ENCODE results near the gene PNPLA3. TPM values are rescaled to one million over a fixed set of nuclear protein-coding genes. Genes with fewer than 3 reads are reported as not detected.

PNPLA3 gene
- total and polyA plus RNA-seq, 9 of the 15 experiments (the other 6 are each of a cell fraction or from before 2014, with no cell fraction given) = 0.20 to 0.48 (median 0.38) TPM; not detected in 6

GRCh38 chr22:43900206-43900605 lies 23.4 kb upstream of the PNPLA3 start:
- H2AFZ ChIP-seq (ENCODE audit: low read depth, low read length) = no peak overlapping the region
- H4K20me1 ChIP-seq (replicated peaks; ENCODE audit: control insufficient read depth, insufficient read depth, low read length) = peaks cover 8% of the 10 kb centered on the region
- H3K9me3 ChIP-seq (replicated peaks; ENCODE audit: control insufficient read depth, insufficient read depth, low read depth, low read length) = no peaks in the 10 kb centered on the region
- H3K9ac ChIP-seq (ENCODE audit: insufficient read depth in 1 of 2, low read depth in 2 of 2, low read length in 2 of 2) = no peak overlapping the region
- TF ChIP-seq, protein P1, sequence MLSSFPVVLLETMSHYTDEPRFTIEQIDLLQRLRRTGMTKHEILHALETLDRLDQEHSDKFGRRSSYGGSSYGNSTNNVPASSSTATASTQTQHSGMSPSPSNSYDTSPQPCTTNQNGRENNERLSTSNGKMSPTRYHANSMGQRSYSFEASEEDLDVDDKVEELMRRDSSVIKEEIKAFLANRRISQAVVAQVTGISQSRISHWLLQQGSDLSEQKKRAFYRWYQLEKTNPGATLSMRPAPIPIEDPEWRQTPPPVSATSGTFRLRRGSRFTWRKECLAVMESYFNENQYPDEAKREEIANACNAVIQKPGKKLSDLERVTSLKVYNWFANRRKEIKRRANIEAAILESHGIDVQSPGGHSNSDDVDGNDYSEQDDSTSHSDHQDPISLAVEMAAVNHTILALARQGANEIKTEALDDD (IDR thresholded peaks at IDR 0.05) = no peak
- TF ChIP-seq CAMTA2 (CRISPR knock-in tag; conservative IDR thresholded peaks at IDR 0.05) (no peak), TBL1XR1 (IDR thresholded peaks at IDR 0.05; ENCODE audit: low read length in 2 of 2) (no peak)
- in situ Hi-C loops (cut with MboI) (no loop called here), intact Hi-C loops (cut with micrococcal nuclease) (no loop called here)
- FAIRE-seq (no peak), ATAC-seq (no peak), DNase-seq (ENCODE audit: extremely low read depth in 1 of 4, low spot score in 3 of 4) (no peak)
- H3K79me2 ChIP-seq (ENCODE audit: control insufficient read depth, insufficient read depth, low read length) = no peaks in the 10 kb centered on the region
- no peak overlapping the region for H3K4me2 ChIP-seq (ENCODE audit: insufficient read depth, low read length)
- no peaks in the 10 kb centered on the region for H3K4me1 ChIP-seq (replicated peaks in 1 of 2; ENCODE audit: control insufficient read depth in 2 of 2, insufficient read depth in 2 of 2, low read length in 2 of 2)
- 0% methylated on average over 5 of the region's 7 CpGs for WGBS (ENCODE audit: insufficient coverage, low coverage, missing lambda C conversion rate)
- no peaks in the 10 kb centered on the region; a peak in 1 of 5 replicates for H3K27me3 ChIP-seq (ENCODE audit: control insufficient read depth in 2 of 2, insufficient read depth in 2 of 2, low read length in 2 of 2)
- BruUV-seq (replicated peaks) = no TSS peak
- ChIA-PET CTCF (ENCODE audit: low intra/inter-chr PET ratio) (no interaction called here), POLR2A (no interaction called here)
- no peaks in the 10 kb centered on the region for H3K9me1 ChIP-seq (ENCODE audit: control insufficient read depth, insufficient read depth, low read length)
- H3K36me3 ChIP-seq (ENCODE audit: control insufficient read depth, insufficient read depth, low read length) = no peaks in the 10 kb centered on the region
- H3K27ac ChIP-seq (ENCODE audit: extremely low read depth, low read depth, low read length) = no peak overlapping the region
- no peak overlapping the region for H3K4me3 ChIP-seq

GRCh38 chr22:43901976-43902643 lies 21.5 kb upstream of the PNPLA3 start:
- Histone ChIP-seq H3K4me3 (no peak overlapping the region), H3K9ac (ENCODE audit: insufficient read depth in 1 of 2, low read depth in 2 of 2, low read length in 2 of 2) (no peak overlapping the region), H3K79me2 (ENCODE audit: control insufficient read depth, insufficient read depth, low read length) (no peaks in the 10 kb centered on the region), H3K9me3 (replicated peaks; ENCODE audit: control insufficient read depth, insufficient read depth, low read depth, low read length) (no peaks in the 10 kb centered on the region), H3K9me1 (ENCODE audit: control insufficient read depth, insufficient read depth, low read length) (no peaks in the 10 kb centered on the region), H3K4me2 (ENCODE audit: insufficient read depth, low read length) (no peak overlapping the region), H3K27me3 (ENCODE audit: control insufficient read depth in 2 of 2, insufficient read depth in 2 of 2, low read length in 2 of 2) (peaks cover 0 to 3% of the 10 kb centered on the region in 2 experiments; a peak in 1 of 5 replicates), H3K4me1 (replicated peaks in 1 of 2; ENCODE audit: control insufficient read depth in 2 of 2, insufficient read depth in 2 of 2, low read length in 2 of 2) (no peaks in the 10 kb centered on the region; a peak in 1 of 5 replicates), H2AFZ (ENCODE audit: low read depth, low read length) (no peak overlapping the region), H3K27ac (ENCODE audit: extremely low read depth, low read depth, low read length) (no peak overlapping the region), H3K36me3 (ENCODE audit: control insufficient read depth, insufficient read depth, low read length) (no peaks in the 10 kb centered on the region), H4K20me1 (replicated peaks; ENCODE audit: control insufficient read depth, insufficient read depth, low read length) (peaks cover 8% of the 10 kb centered on the region)
- no peak for TF ChIP-seq ZFP30 (CRISPR knock-in tag; IDR thresholded peaks at IDR 0.05; ENCODE audit: borderline replicate concordance)
- no peak for TF ChIP-seq ZNF668 (CRISPR knock-in tag; IDR thresholded peaks at IDR 0.05)
- in situ Hi-C loops (cut with MboI) (no loop called here), intact Hi-C loops (cut with micrococcal nuclease) (no loop called here)
- CTCF ChIA-PET (ENCODE audit: low intra/inter-chr PET ratio) = no interaction called here
- no TSS peak for BruUV-seq (replicated peaks)
- no peak for DNase-seq (ENCODE audit: extremely low read depth in 1 of 4, low spot score in 3 of 4)
- WGBS (ENCODE audit: insufficient coverage, low coverage, missing lambda C conversion rate) = 3% methylated on average over 5 of the region's 5 CpGs
- POLR2A ChIA-PET = no interaction called here
- no peak for ATAC-seq
- no peak for FAIRE-seq

Measured in K562 (cell line).